Muscle layer of duodenum (tissue), 2 donors: Measurements from ENCODE around the gene RGSL1.

ENCODE experiments used
- H3K27ac ChIP-seq: one replicate; pipeline ENCODE4 v1.7.0; 2013; ENCODE audit warnings: mild to moderate bottlenecking, low read length
- H3K27me3 ChIP-seq: one replicate; pipeline ENCODE4 v1.7.0; 2013; ENCODE audit warnings: low read depth, mild to moderate bottlenecking, control low read depth, low read length
- H3K36me3 ChIP-seq, 2 donors: one replicate each; pipeline ENCODE4 v1.7.0; 2013; ENCODE audit warnings: low read length in 2 of 2, control low read depth in 1 of 2, mild to moderate bottlenecking in 1 of 2; ENCODE audit not compliant: insufficient read depth in 2 of 2, control insufficient read depth in 1 of 2
- H3K4me1 ChIP-seq, 2 donors: one replicate each; pipeline ENCODE4 v1.7.0; 2013; ENCODE audit warnings: low read length in 2 of 2, mild to moderate bottlenecking in 2 of 2, control low read depth in 1 of 2, moderate library complexity in 1 of 2; ENCODE audit not compliant: insufficient read depth in 2 of 2, control insufficient read depth in 1 of 2
- H3K4me3 ChIP-seq, 2 donors: one replicate each; pipeline ENCODE4 v1.7.0; 2013; ENCODE audit warnings: low read length in 2 of 2, low read depth in 1 of 2, mild to moderate bottlenecking in 1 of 2
- H3K9me3 ChIP-seq, 2 donors: one replicate each; pipeline ENCODE4 v1.7.0; 2013; ENCODE audit warnings: low read length in 2 of 2, control low read depth in 1 of 2, mild to moderate bottlenecking in 1 of 2; ENCODE audit not compliant: control insufficient read depth in 1 of 2
- donor health status: healthy.

Gene RGSL1

DNA sequence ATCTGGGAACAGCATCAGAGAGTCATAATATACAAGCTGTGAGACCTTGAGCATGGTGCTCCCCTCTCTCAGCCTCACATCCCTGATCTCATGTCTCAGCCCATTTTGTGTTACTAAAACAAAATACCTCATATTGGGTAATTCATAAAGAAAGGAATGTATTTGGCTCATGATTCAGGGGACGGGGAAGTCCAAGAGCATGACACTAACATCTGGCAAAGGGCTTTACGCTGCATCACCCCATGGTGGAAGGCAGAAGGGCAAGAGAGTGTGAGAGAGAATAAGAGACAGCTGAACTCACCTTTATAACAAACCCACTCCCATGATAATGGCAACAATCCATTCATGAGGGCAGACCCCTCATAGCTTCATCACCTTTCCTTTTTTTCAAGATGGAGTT, 102.6 kb downstream of the RGSL1 start:
- Histone ChIP-seq H3K4me3 (no peak overlapping the region), H3K27ac (no peak overlapping the region), H3K36me3 (no peaks in the 10 kb centered on the region), H3K4me1 (no peaks in the 10 kb centered on the region), H3K9me3 (peaks cover 0 to 6% of the 10 kb centered on the region in 2 donors), H3K27me3 (no peaks in the 10 kb centered on the region)

DNA sequence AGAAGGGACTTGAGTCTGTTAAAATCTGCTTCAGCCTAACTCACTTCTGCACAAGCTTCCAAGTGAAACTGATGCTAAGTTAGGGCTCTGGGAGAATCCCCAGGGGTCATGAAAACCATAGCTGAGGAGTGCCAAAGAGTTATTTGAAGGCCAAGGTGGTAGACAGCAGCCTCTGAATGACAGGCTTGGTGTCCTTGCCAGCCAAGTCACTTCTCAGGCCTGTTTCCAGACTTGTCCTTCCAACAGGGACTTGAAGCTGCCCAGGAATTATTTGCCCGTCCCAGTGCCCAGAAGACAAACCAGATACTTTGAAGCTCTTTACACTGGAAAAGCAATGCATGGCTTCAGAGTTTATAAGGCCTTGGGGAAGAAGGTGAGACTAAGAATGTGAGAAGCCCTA, 105.5 kb downstream of the RGSL1 start:
- no peaks in the 10 kb centered on the region for H3K4me1 ChIP-seq
- no peaks in the 10 kb centered on the region for H3K36me3 ChIP-seq
- H3K4me3 ChIP-seq: no peak overlapping the region
- H3K27me3 ChIP-seq: no peaks in the 10 kb centered on the region
- peaks cover 0 to 6% of the 10 kb centered on the region in 2 donors for H3K9me3 ChIP-seq
- H3K27ac ChIP-seq: no peak overlapping the region

DNA sequence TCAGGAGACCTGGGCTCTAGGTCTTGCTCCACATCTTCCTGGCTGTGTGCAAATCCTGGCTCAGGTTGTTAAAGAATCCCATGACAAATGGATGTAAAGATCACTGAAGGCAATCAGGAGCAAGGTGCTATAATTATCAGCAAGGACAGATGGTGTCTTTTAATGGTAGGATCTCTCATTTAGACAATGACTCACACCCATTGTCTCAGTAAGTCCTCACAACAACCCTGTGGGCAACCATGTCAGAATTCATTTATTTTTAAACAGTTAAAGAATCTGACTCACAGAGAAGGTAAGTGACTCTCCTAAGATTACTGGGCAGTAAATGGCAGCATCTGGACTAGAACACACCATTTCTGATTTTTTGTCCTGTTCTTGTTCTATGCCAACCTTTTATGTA, 106.3 kb downstream of the RGSL1 start:
- peaks cover 0 to 6% of the 10 kb centered on the region in 2 donors for H3K9me3 ChIP-seq

DNA sequence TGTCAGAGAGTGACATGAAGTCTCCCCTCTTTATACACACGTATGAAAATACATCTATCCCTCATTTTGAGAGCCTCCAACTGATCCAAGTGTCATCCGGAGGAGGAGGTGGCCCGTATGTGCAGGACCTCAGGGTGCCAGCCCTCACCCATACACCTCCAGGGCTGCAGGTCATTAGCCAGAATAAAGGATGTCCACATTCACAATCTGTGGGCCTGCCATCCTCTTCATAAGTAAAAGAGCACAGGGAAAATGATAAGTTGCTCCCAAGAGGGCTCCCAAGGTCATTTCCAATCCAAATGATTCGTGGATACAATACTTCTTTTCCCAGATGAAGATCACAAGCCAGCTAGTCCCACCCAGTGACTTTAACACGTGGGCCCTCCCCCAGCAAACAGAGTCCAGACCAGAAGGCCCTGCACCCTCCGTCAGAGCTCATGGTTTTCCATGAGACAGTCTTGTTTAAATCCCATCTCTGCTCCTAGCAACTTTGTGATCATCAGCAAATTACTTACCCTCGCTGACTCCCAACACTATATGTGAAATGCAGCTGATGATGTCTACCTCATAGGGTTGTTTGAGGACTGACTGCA, 110.5 kb downstream of the RGSL1 start:
- Histone ChIP-seq H3K27me3 (no peaks in the 10 kb centered on the region), H3K27ac (no peak overlapping the region), H3K36me3 (no peaks in the 10 kb centered on the region), H3K9me3 (no peaks in the 10 kb centered on the region), H3K4me3 (no peak overlapping the region), H3K4me1 (no peaks in the 10 kb centered on the region)

More for the DNA sequence above, 106.3 kb downstream of the RGSL1 start:
- H3K4me1 ChIP-seq: no peaks in the 10 kb centered on the region
- H3K27me3 ChIP-seq: no peaks in the 10 kb centered on the region
- no peak overlapping the region for H3K4me3 ChIP-seq
- H3K27ac ChIP-seq: no peak overlapping the region
- no peaks in the 10 kb centered on the region for H3K36me3 ChIP-seq

DNA sequence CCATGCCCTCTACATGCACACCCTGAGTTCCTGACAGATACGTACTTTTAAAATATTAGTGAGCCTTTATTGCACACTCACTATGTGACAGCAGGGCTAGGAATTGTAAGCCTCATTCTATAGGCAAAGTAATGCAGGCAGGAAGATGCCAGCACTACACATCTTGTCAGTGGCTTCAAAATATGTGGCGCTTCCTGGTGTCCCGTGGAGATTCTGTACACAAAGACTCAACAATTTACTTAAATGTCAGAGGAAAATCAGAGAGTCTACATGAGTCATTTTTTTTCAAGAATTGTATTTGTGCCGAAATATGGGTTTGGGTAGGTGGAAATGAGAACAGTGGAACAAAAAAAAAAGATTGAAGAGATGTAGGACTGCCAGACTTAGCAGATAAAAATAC, 111.5 kb downstream of the RGSL1 start:
- no peak overlapping the region for H3K27ac ChIP-seq
- no peaks in the 10 kb centered on the region for H3K36me3 ChIP-seq
- H3K9me3 ChIP-seq: no peaks in the 10 kb centered on the region
- H3K4me3 ChIP-seq: no peak overlapping the region
- H3K4me1 ChIP-seq: no peaks in the 10 kb centered on the region
- H3K27me3 ChIP-seq: no peaks in the 10 kb centered on the region

DNA sequence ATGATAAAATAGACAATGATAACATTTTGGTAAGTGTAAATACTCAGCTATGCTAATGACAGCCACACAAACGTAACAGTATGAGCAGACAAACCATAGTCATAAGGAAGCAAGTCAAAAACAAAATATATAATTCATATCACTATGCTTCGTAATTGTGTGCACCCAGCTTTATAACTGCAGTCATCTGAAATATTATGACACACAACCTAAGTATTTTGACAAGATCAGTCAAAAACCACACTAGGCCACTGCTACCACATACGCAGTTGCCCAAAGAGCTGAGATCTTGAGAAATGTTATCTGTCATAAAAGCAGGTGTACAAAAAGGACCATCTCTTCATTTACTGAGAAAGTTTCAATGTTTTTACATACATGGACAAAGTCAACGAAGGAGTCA, 113.1 kb downstream of the RGSL1 start:
- H3K9me3 ChIP-seq: no peaks in the 10 kb centered on the region
- H3K36me3 ChIP-seq: no peaks in the 10 kb centered on the region
- H3K4me1 ChIP-seq: no peaks in the 10 kb centered on the region

GRCh38 chr1:182564406-182565004, 114.6 kb downstream of the RGSL1 start:
- H3K36me3 ChIP-seq: no peaks in the 10 kb centered on the region
- H3K27ac ChIP-seq: no peak overlapping the region
- H3K9me3 ChIP-seq: no peaks in the 10 kb centered on the region
- no peaks in the 10 kb centered on the region for H3K4me1 ChIP-seq
- no peaks in the 10 kb centered on the region for H3K27me3 ChIP-seq
- no peak overlapping the region for H3K4me3 ChIP-seq

More for the DNA sequence above, 113.1 kb downstream of the RGSL1 start:
- Histone ChIP-seq H3K27ac (no peak overlapping the region), H3K27me3 (no peaks in the 10 kb centered on the region), H3K4me3 (no peak overlapping the region)

GRCh38 chr1:182565537-182565936, 115.6 kb downstream of the RGSL1 start:
- H3K36me3 ChIP-seq: no peaks in the 10 kb centered on the region
- no peaks in the 10 kb centered on the region for H3K27me3 ChIP-seq
- H3K4me3 ChIP-seq: no peak overlapping the region
- H3K27ac ChIP-seq: no peak overlapping the region
- no peaks in the 10 kb centered on the region for H3K4me1 ChIP-seq
- no peaks in the 10 kb centered on the region for H3K9me3 ChIP-seq

DNA sequence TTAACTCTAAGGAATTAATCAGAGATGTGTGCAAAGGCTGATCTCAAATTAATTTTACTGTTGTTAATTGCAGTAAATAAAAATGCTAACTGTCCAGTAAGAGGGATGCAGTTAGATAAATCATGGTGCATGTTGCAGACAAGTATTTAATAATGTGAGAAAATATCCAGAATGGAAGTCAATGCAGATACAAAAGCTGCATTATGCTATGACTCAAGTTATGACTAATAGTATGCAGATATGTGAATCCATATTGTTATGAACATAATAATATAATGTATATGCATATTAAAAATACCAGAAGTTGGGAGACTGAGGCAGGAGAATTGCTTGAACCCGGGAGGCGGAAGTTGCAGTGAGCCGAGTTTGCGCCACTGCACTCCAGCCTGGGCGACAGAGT, 117.7 kb downstream of the RGSL1 start:
- Histone ChIP-seq H3K36me3 (peaks cover 0 to 2% of the 10 kb centered on the region in 2 donors), H3K27ac (no peak overlapping the region), H3K4me1 (no peaks in the 10 kb centered on the region), H3K27me3 (no peaks in the 10 kb centered on the region), H3K9me3 (no peaks in the 10 kb centered on the region), H3K4me3 (no peak overlapping the region)

DNA sequence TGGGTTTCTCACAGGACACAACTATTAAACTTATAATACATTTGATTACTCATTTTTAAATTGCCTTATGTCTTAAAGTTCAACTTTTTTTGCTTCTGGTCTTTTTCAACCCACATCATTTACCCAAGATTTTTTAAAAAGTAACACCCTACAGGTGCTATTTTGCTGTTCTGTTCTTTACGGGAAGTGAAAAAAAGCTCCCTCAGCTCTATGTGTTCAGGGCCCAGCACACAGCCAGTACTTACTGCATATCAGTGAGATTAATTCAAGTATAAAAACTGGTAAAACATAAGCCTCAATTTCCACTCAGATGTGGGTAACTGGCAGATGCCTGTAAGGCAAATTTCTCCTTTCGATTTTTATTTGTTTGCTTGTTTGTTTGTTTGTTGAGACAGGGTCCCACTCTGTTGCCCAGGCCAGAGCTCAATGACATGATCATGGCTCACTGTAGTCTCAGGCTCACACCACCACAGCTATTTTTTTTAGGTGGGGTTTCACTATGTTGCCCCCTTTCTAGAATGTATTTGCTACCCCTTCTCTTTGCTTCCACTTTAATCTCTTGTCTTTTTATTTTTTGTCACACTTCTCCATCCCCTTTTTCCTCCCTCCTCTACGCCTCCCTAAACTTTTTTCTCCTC, 118.8 kb downstream of the RGSL1 start:
- Histone ChIP-seq H3K4me3 (no peak overlapping the region), H3K36me3 (peaks cover 0 to 5% of the 10 kb centered on the region in 2 donors), H3K4me1 (no peaks in the 10 kb centered on the region), H3K27me3 (no peaks in the 10 kb centered on the region), H3K9me3 (no peaks in the 10 kb centered on the region), H3K27ac (no peak overlapping the region)

DNA sequence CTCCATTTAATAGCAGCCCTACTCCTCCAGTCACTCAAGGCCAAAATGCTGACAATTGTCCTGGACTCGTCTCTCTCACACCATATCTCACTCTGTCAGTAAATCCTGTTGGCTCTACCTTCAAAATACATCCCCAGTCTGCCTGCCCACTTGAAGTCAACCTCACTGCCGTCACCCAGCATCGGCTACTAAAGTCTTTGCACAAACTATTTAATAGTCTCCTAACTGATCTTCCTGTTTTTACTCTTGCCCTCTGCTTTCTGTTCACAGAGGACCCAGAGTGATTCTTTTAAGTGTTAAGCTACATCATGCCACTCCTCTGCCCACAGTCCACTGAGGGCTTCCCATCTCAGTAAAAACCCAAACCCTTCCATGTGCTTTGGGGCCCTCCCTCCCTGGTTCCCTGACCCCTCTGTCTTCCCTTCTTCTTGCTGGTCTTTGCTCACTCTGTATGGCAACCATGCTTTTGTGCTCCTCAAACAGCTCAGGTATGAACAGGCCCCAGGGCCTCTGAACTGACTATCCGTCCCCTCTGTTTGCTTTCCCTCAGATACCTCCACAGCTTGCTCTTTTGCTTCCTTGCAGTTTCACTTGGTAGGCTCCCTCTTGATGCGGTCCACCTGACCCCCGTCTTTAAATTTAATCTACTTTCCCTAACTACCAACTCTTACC, 120.1 kb downstream of the RGSL1 start:
- no peaks in the 10 kb centered on the region for H3K27me3 ChIP-seq
- no peaks in the 10 kb centered on the region for H3K4me1 ChIP-seq
- no peaks in the 10 kb centered on the region for H3K9me3 ChIP-seq
- no peak overlapping the region for H3K27ac ChIP-seq
- no peak overlapping the region for H3K4me3 ChIP-seq
- H3K36me3 ChIP-seq: peaks cover 4 to 16% of the 10 kb centered on the region in 2 donors
